ENCODE data around the gene CLIP1. TPM values are rescaled to one million over a fixed set of nuclear protein-coding genes. Genes with fewer than 3 reads are reported as not detected.

Gene CLIP1
- total and polyA plus RNA-seq, 2 of the 13 experiments (the other 11 are each of a cell fraction or from before 2014, with no cell fraction given) = 28.9 to 43.7 TPM

DNA sequence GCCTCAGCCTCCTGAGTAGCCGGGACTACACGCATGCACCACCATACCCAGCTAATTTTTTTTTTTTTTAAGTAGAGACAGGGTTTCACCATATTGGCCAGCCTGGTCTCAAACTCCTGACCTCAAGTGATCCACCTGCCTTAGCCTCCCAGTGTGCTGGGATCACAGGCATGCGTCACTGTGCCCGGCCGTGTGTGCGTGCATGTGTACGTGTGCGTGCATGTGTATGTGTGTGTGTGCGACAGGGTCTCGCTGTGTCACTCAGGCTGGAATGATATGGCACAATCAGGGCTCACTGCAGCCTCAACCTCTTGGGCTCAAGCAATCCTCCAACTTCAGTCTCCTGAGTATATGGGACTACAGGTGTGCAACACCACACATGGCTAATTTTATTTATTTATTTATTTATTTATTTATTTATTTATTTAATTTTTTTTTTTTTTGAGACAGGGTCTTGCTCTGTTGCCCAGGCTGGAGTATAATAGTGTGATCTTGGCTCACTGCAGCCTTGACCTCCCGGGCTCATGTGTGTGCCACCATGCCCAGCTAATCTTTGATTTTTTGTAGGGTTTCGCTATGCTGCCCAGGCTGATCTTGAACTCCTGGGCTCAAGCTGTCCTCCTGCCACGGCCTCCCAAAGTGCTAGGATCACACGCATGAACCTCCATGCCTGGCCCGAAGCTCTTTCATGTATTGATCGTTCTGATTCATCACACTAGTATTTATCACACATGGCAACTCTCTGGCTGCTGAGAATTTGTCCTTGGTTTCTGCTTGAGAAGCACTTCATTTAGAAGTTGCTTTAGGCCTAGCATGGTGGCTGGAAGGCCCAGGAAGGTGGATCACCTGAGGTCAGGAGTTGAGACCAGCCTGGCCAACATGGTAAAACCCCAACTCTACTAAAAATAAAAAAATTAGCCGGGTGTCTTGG is 35.9 kb upstream of the CLIP1 start (continued):
- TF ChIP-seq TEAD3 (CRISPR knock-in tag; optimal IDR thresholded peaks at IDR 0.05; ENCODE audit: borderline replicate concordance) = peak; percentile 34
- no peak for TF ChIP-seq SNAI1 (CRISPR knock-in tag; IDR thresholded peaks at IDR 0.05; ENCODE audit: borderline replicate concordance)
- no peak for TF ChIP-seq TP53 (CRISPR knock-in tag; conservative IDR thresholded peaks at IDR 0.05)
- peak; percentile 42; the same call in 1 of the 2 replicates for TF ChIP-seq ZNF121 (CRISPR knock-in tag; IDR thresholded peaks at IDR 0.05)
- TF ChIP-seq LCORL (IDR thresholded peaks at IDR 0.05) = no peak
- TF ChIP-seq LCORL (CRISPR knock-in tag; IDR thresholded peaks at IDR 0.05) = no peak
- TF ChIP-seq ZFX (CRISPR knock-in tag; IDR thresholded peaks at IDR 0.05; ENCODE audit: low read depth) = no peak
- TF ChIP-seq ARNT2 (CRISPR knock-in tag; IDR thresholded peaks at IDR 0.05; ENCODE audit: low read depth) = no peak
- peak; percentile 28; the same call in 1 of the 2 replicates for TF ChIP-seq ARID5B (CRISPR knock-in tag; IDR thresholded peaks at IDR 0.05)
- 0 out of 2 replicates have a peak, but pooled peaks have one; percentile 16 for TF ChIP-seq GATAD2A (CRISPR knock-in tag; IDR thresholded peaks at IDR 0.05)
- TF ChIP-seq ZNF558 (CRISPR knock-in tag; IDR thresholded peaks at IDR 0.05; ENCODE audit: borderline replicate concordance) = no peak
- peak; percentile 21; the same call in 1 of the 2 replicates for TF ChIP-seq MAFF (IDR thresholded peaks at IDR 0.05; ENCODE audit: low read depth, low read length)
- TF ChIP-seq MIER2 (CRISPR knock-in tag; IDR thresholded peaks at IDR 0.05) = no peak
- no peak for TF ChIP-seq HNRNPUL1 (IDR thresholded peaks at IDR 0.05; ENCODE audit: low read depth, low read length)
- peak in 1 of 2 experiments; percentile 10; a peak in 1 of 4 replicates for TF ChIP-seq MAFK (conservative IDR thresholded peaks at IDR 0.05 in 1 of 2, IDR thresholded peaks at IDR 0.05 in 1 of 2; ENCODE audit: low read length in 2 of 2)
- TF ChIP-seq NCOA1 (CRISPR knock-in tag; IDR thresholded peaks at IDR 0.05) = no peak
- no peak for TF ChIP-seq HNRNPK (IDR thresholded peaks at IDR 0.05; ENCODE audit: low read depth, low read length, poor library complexity, severe bottlenecking)
- TF ChIP-seq NBN (conservative IDR thresholded peaks at IDR 0.05) = no peak
- no peak for TF ChIP-seq YEATS4 (CRISPR knock-in tag; IDR thresholded peaks at IDR 0.05; ENCODE audit: borderline replicate concordance)
- no peak for TF ChIP-seq THYN1 (CRISPR knock-in tag; IDR thresholded peaks at IDR 0.05; ENCODE audit: borderline replicate concordance, low read depth)
